Ishikawa (cell line): Measurements from ENCODE around the gene TNFRSF8.

Source experiments
- CEBPB ChIP-seq: IDR thresholded peaks from 2 replicates; pipeline ENCODE4 v1.6.1; 2012
- CREB1 ChIP-seq: IDR thresholded peaks from 2 replicates; pipeline ENCODE4 v1.6.1; 2012; ENCODE audit warnings: low read depth
- EGR1 ChIP-seq: IDR thresholded peaks from 2 replicates; pipeline ENCODE4 v1.6.1; 2012
- EP300 ChIP-seq: IDR thresholded peaks from 2 replicates; pipeline ENCODE4 v1.6.1; 2012; ENCODE audit warnings: borderline replicate concordance
- FOXM1 ChIP-seq: IDR thresholded peaks from 2 replicates; pipeline ENCODE4 v1.6.1; 2012; ENCODE audit warnings: low read depth, borderline replicate concordance
- MAX ChIP-seq: IDR thresholded peaks from 2 replicates; pipeline ENCODE4 v1.6.1; 2012
- NFIC ChIP-seq: IDR thresholded peaks from 2 replicates; pipeline ENCODE4 v1.6.1; 2012
- RAD21 ChIP-seq: IDR thresholded peaks from 2 replicates; pipeline ENCODE4 v1.6.1; 2012; ENCODE audit warnings: low read depth
- REST ChIP-seq: IDR thresholded peaks from 2 replicates; pipeline ENCODE4 v1.6.1; 2012; ENCODE audit warnings: low read depth, mild to moderate bottlenecking
- TAF1 ChIP-seq: IDR thresholded peaks from 2 replicates; pipeline ENCODE4 v1.6.1; 2012; ENCODE audit warnings: low read depth, mild to moderate bottlenecking
- TCF12 ChIP-seq: IDR thresholded peaks from 2 replicates; pipeline ENCODE4 v1.6.1; 2012; ENCODE audit warnings: low read depth
- TEAD4 ChIP-seq: IDR thresholded peaks from 2 replicates; pipeline ENCODE4 v1.6.1; 2012
- USF1 ChIP-seq: IDR thresholded peaks from 2 replicates; pipeline ENCODE4 v1.6.1; 2012
- YY1 ChIP-seq: IDR thresholded peaks from 2 replicates; pipeline ENCODE4 v1.6.1; 2012; ENCODE audit warnings: low read depth
- ZBTB7A ChIP-seq: IDR thresholded peaks from 2 replicates; pipeline ENCODE4 v1.6.1; 2012; ENCODE audit warnings: low read depth

The TNFRSF8 gene

GRCh38 chr1:12142891-12143630 lies 80.0 kb downstream of the TNFRSF8 start:
- TF ChIP-seq ZBTB7A (no peak), EP300 (no peak), MAX (no peak), YY1 (no peak), REST (no peak), CEBPB (no peak), TEAD4 (no peak), NFIC (no peak), RAD21 (no peak), CREB1 (no peak), TAF1 (no peak), FOXM1 (no peak), TCF12 (no peak), USF1 (no peak), EGR1 (no peak)

- TF ChIP-seq NFIC = no peak
- TF ChIP-seq CREB1 = no peak
- TF ChIP-seq FOXM1 = no peak
- no peak for TF ChIP-seq TCF12
- no peak for TF ChIP-seq TAF1
- no peak for TF ChIP-seq EP300
- no peak for TF ChIP-seq MAX
- no peak for TF ChIP-seq EGR1
- no peak for TF ChIP-seq YY1
- no peak for TF ChIP-seq RAD21
- TF ChIP-seq TEAD4 = no peak
- TF ChIP-seq ZBTB7A = no peak
- TF ChIP-seq USF1 = no peak
- no peak for TF ChIP-seq REST
- TF ChIP-seq CEBPB = no peak
Measured at GRCh38 chr1:12143631-12144155, 80.6 kb downstream of the TNFRSF8 start.

- TF ChIP-seq EP300 (no peak), EGR1 (no peak), REST (no peak)
Measured at GRCh38 chr1:12144236-12144635, 81.1 kb downstream of the TNFRSF8 start.

GRCh38 chr1:12144969-12145368 lies 81.9 kb downstream of the TNFRSF8 start:
- TF ChIP-seq CREB1 (no peak), REST (no peak), RAD21 (no peak), EGR1 (no peak), MAX (no peak), FOXM1 (no peak), CEBPB (no peak), USF1 (no peak), TEAD4 (no peak), TAF1 (no peak), EP300 (no peak), TCF12 (no peak)
